Peyer's patch (tissue), 4 donors: Measurements from ENCODE around the gene RARG.

ENCODE experiments used
- POLR2A ChIP-seq, 2 donors: fragments of 450-650 bp; IDR thresholded peaks; one replicate each; pipeline ENCODE4 v1.5.1; 2017; ENCODE audit warnings: antibody characterized with exemption in 2 of 2, mild to moderate bottlenecking in 2 of 2, moderate library complexity in 2 of 2
- TF ChIP-seq, protein P1 (sequence below), 6 experiments: fragments of 450-650 bp in 4 of 6; fragments of 200-600 bp in 2 of 6; sonication (generic) in 1 of 6; IDR thresholded peaks; one replicate each; pipeline ENCODE4 v1.5.1; 2017 to 2019; ENCODE audit warnings: antibody characterized with exemption in 6 of 6, mild to moderate bottlenecking in 3 of 6, moderate library complexity in 1 of 6

- TF ChIP-seq, protein P1, sequence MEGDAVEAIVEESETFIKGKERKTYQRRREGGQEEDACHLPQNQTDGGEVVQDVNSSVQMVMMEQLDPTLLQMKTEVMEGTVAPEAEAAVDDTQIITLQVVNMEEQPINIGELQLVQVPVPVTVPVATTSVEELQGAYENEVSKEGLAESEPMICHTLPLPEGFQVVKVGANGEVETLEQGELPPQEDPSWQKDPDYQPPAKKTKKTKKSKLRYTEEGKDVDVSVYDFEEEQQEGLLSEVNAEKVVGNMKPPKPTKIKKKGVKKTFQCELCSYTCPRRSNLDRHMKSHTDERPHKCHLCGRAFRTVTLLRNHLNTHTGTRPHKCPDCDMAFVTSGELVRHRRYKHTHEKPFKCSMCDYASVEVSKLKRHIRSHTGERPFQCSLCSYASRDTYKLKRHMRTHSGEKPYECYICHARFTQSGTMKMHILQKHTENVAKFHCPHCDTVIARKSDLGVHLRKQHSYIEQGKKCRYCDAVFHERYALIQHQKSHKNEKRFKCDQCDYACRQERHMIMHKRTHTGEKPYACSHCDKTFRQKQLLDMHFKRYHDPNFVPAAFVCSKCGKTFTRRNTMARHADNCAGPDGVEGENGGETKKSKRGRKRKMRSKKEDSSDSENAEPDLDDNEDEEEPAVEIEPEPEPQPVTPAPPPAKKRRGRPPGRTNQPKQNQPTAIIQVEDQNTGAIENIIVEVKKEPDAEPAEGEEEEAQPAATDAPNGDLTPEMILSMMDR (IDR thresholded peaks at IDR 0.05) = no peak
- no peak for TF ChIP-seq POLR2A (IDR thresholded peaks at IDR 0.05)
Measured at GRCh38 chr12:53235164-53235563, 3.2 kb upstream of the RARG start.
